Measurements from ENCODE around the gene SLC9A3. TPM values are rescaled to one million over a fixed set of nuclear protein-coding genes. Genes with fewer than 3 reads are reported as not detected.

Gene SLC9A3
- total RNA-seq, 1 experiment from 2014 or later: 1.5 TPM

GRCh38 chr5:533955-534742, 9.9 kb upstream of the SLC9A3 start:
- Histone ChIP-seq H3K4me3 (replicated peaks in 1 of 2; ENCODE audit: low read depth in 1 of 2, low read length in 2 of 2) (no peak overlapping the region), H3K36me3 (ENCODE audit: control insufficient read depth in 1 of 2, insufficient read depth in 2 of 2, low read length in 2 of 2) (no peaks in the 10 kb centered on the region), H2AFZ (ENCODE audit: low read depth, low read length, poor library complexity, severe bottlenecking) (no peak overlapping the region), H3K9me2 (ENCODE audit: insufficient read depth) (no peaks in the 10 kb centered on the region), H4K20me1 (ENCODE audit: insufficient read depth) (no peaks in the 10 kb centered on the region), H3K79me2 (ENCODE audit: insufficient read depth, low read length) (no peaks in the 10 kb centered on the region), H3K27me3 (ENCODE audit: insufficient read depth, low read length) (peaks cover 15% of the 10 kb centered on the region; the same call in 1 of the 2 replicates), H3K4me1 (ENCODE audit: control insufficient read depth in 1 of 2, insufficient read depth in 2 of 2, low read length in 2 of 2) (no peaks in the 10 kb centered on the region), H3K27ac (ENCODE audit: low read depth, low read length) (no peak overlapping the region), H3K9ac (ENCODE audit: low read length) (no peak overlapping the region), H3K4me2 (ENCODE audit: low read length) (no peak overlapping the region), H3K9me3 (ENCODE audit: control insufficient read depth in 1 of 2, insufficient read depth in 1 of 2, low read depth in 1 of 2, low read length in 2 of 2) (no peaks in the 10 kb centered on the region)
- ChIA-PET CTCF (no interaction called here), RAD21 (ENCODE audit: low non-redundant PET in 1 of 2, low total read pairs in 2 of 2, uncharacterized antibody in 2 of 2, unreplicated experiment in 2 of 2) (no interaction called here), POLR2A (no interaction called here)
- no TSS peak for BruUV-seq (replicated peaks)
- DNase-seq (ENCODE audit: low read depth, low spot score): no peak
- no peak for ATAC-seq
- no peak for TF ChIP-seq CBX3 (IDR thresholded peaks at IDR 0.05; ENCODE audit: low read depth)
- no peak for TF ChIP-seq ELF1 (IDR thresholded peaks at IDR 0.05; ENCODE audit: borderline replicate concordance, low read depth)
- TF ChIP-seq ZNF274 (IDR thresholded peaks at IDR 0.05; ENCODE audit: low read depth, low read length): no peak
- TF ChIP-seq EGR1 (IDR thresholded peaks at IDR 0.05; ENCODE audit: low read depth): no peak
- TF ChIP-seq ZBTB33 (IDR thresholded peaks at IDR 0.05; ENCODE audit: extremely low read depth, insufficient replicate concordance, low read length): no peak
- intact Hi-C loops (cut with micrococcal nuclease): no loop called here
